Bone marrow (tissue), 2 donors: ENCODE results near the gene NF1.
A peak's percentile ranks its signal among the peaks of the same experiment; 100 is the strongest.
"Not testable (repeated sequence)": the region's sequence is repeated elsewhere in the genome, so short reads cannot be mapped to it uniquely, and the experiment has no call there.

Source experiments
- DNase-seq, 2 donors: peaks; one replicate each; lab custom pipeline; 2025; lab: John Stamatoyannopoulos, UW

NF1 gene

DNA sequence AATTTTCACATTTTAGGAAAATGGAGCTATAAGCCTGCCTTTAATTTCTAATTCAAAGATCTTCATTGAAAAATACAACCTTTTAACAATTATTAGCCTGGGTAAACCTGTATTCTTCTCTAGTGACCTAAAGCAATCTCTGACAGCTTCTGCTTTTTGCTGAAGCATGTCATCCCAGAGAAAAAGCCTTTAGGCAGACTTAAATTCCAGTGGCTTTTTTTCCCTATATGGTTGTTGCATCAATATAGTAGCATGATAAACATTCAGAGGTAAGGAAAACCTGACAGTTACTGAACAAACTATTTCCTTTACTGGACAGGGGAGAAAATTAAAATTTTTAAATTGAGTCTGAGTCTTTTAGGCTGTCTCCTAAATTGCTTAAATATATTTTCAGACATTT is 234.4 kb downstream of the NF1 start:
- no peak for DNase-seq

- peak in 1 of 2 donors; percentile 27 for DNase-seq
Observed at GRCh38 chr17:31339906-31340661, 245.3 kb downstream of the NF1 start.

GRCh38 chr17:31345191-31345747 is 250.5 kb downstream of the NF1 start:
- not testable (repeated sequence) for DNase-seq

DNA sequence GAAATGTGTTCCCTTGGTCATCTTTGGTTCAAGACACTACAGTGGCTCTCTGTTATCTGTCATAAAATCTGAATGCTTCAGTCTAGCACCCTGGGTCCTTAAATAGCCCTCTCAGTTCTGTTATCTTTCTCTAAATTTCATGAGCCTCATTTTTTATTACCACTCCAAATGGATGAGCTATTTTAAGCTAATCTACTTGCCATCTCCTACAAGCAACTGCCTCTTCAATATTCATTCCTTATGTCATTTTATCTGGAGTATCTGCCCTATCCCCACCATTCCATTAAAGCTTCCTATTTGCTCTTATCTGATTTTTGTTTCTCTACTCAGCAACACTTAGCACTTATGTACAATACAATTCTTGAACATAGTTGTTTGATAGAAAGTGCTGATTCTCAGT is 254.7 kb downstream of the NF1 start:
- no peak for DNase-seq

DNA sequence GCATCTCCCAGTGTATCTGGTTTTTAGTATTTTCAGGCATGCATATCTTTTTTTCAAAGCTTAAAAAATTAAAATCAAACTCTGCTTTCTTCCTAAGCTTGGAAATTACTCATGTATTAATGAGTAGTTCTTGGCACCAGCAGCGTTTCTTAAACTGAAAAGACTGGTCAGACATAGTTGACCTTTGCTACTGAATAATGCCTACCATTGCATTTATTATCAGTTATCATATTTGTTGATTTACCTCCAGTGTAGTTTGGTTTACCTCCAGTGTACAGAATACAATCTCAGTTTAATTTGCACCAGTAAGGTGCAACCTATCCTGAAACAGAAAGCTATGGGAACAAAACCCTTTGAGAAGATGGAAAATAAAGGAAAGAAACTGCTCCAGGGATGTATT is 261.2 kb downstream of the NF1 start:
- no peak for DNase-seq

- DNase-seq = no peak
Observed at GRCh38 chr17:31357091-31357490, 262.3 kb downstream of the NF1 start.

- no peak for DNase-seq
Observed at GRCh38 chr17:31357839-31358394, 263.1 kb downstream of the NF1 start.

- no peak for DNase-seq
Observed at GRCh38 chr17:31364012-31364411, 269.2 kb downstream of the NF1 start.

DNA sequence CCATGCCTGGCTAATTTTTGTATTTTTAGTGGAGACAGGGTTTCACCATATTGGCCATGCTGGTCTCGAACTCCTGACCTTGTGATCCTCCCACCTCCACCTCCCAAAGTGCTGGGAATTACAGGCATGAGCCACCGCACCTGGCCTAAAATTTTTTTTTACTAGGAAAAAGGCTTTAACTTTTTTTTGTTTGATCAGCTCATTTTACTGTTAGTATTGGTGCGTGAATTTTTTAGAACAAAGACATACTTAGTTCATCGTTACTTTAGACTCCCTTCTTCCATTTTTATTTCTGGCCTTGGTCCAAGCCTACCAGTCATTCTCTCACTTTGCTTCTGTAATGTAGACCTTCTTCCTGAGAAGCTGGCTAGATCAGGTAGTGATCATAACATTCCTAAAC is 271.3 kb downstream of the NF1 start:
- no peak for DNase-seq

- DNase-seq = no peak
Observed at GRCh38 chr17:31369266-31369665, 274.5 kb downstream of the NF1 start.

GRCh38 chr17:31371511-31372097 is 276.8 kb downstream of the NF1 start:
- no peak for DNase-seq

DNA sequence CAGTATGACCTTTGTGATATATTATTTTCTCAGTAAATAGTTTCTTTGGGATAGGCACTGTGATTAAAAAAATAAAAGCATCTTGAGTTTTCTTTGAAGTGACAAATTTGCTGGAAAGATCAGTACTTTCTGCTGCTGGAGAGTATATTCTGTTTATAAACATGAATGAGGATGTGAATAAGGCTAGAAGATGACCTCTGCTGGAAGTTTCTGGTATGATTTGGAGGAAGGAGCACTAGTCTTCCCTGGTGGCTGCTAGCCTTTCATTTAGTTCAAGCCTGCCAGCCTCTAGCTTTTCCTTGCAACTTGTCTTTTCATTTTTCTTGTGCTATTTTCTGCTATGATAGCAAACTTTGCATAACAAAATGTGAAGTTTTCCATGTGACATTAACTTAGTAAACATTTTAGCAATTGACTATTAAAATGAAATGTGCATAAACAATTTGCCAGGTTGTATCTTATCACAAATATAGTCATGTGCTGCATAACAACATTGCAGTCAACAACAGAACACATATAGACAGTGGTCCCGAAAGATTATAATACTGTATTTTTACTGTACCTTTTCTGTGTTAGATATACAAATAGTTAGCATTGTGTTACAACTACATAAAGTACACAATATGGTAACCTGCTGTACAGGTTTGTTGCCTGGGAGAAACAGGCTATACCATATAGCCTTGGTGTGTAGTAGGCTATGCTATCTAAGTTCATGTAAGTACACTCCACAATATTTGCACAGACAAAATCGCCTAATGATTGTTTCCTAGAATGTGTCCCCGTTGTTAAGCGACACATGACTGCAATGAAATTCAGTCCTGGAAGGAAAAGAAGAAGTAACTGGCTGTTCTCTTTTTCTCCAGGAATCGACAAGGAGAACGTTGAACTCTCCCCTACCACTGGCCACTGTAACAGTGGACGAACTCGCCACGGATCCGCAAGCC is 278.6 kb downstream of the NF1 start:
- peak in 1 of 2 donors; percentile 75 for DNase-seq

- no peak for DNase-seq
Observed at GRCh38 chr17:31374094-31374447, 279.3 kb downstream of the NF1 start.

DNA sequence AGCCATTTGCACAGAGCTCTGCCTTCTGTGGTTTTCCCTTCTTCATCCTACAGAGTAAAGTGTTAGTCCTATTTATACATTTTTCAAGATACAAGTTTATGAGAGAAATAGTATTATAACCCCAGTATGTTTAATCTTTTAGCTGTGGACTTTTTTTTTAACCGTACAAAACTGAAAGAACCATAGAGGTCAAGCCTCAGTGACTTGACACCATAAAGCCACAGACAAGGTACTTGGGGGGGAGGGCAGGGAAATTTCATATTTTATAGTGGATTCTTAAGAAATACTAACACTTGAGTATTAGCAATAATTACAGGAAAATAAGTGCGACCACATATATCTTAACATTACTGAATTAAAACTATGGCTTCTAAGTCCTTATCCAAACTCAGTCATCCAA is 279.7 kb downstream of the NF1 start:
- DNase-seq = no peak

GRCh38 chr17:31378638-31379037 is 283.9 kb downstream of the NF1 start:
- no peak for DNase-seq

GRCh38 chr17:31379597-31380205 is 284.9 kb downstream of the NF1 start:
- no peak for DNase-seq

GRCh38 chr17:31381165-31381668 is 286.4 kb downstream of the NF1 start:
- DNase-seq = no peak

DNA sequence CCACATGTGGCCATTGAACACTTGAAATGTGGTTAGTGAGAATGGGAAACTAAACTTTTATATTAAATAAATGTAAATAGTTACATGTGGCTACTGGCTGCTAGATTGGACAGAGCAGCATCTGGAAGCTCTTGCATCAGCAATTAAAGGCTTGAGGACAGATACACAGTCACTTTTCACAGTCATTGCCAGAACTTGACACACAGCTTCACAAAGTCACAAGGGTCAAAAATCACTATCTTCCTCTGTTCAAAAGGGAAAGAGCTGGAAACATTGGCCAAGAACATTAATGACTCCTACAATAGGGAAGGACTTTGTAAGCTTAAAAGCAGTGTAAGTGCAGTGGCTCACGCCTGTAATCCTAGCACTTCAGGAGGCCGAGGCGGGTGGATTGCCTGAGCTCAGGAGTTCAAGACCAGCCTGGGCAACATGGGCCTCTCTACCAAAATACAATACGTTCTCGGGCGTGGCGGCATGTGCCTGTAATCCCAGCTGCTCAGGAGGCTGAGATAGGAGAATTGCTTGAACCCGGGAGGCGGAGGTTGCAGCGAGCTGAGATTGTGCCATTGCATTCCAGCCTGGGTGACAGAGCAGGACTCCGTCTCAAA is 288.0 kb downstream of the NF1 start:
- not testable (repeated sequence) for DNase-seq

- not testable (repeated sequence) for DNase-seq
Observed at GRCh38 chr17:31383488-31383887, 288.7 kb downstream of the NF1 start.

DNA sequence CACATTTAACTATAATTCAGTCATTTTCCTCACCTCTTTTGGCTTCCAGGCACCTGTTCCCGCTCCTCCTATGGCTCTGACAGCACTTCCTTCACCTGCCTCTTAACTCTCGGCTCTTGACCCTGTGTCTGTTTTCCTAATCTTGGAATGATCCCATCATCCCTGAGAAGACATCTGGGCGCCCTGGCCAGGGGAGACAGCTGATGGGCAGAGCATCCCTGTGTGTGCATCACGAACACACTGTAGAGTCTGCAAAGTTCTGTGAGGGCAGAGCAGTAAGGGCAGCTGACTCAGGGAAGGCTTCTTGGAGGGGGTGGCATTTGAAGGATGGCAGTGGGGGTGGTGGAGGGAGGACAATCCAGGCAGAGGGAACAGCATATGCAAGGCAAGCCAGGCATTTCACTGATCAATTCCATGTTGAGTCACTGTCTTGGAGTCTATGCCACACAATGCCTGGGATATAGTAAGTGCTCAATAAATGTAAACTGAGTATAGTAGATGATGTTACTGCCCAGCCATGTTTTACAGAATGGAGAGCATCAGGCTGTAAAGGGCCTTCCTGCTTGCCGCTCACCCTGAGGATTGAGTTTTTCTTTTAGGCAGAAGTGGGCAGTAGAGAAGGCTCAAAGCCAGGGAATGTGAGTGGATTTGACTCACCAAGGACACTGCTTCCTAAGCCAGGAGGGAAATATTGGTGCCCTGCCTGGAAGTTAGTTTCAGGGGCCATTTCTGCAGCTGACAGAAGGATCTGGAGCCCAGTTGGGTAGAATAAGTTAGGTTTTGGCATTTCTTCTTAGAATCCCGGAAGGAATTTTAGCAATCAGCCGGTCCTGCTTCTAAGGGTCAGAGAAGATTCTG is 290.9 kb downstream of the NF1 start:
- DNase-seq = no peak
